HS-27A (cell line): ENCODE results near the gene MYO5B.
A peak's percentile ranks its signal among the peaks of the same experiment; 100 is the strongest.
"Not testable (repeated sequence)": the region's sequence is repeated elsewhere in the genome, so short reads cannot be mapped to it uniquely, and the experiment has no call there.

ENCODE experiments used
- DNase-seq: peaks from one replicate; pipeline ENCODE4 v3.0.0-alpha.2; 2012; ENCODE audit warnings: low read depth, missing footprints

The MYO5B gene

GRCh38 chr18:49833814-49834213 lies 361.1 kb downstream of the MYO5B start:
- DNase-seq: no peak

GRCh38 chr18:49832221-49832647 lies 362.7 kb downstream of the MYO5B start:
- no peak for DNase-seq

- DNase-seq: no peak
These were observed 367.0 kb downstream of the MYO5B start for GRCh38 chr18:49827996-49828395.

- DNase-seq: peak; percentile 7
These were observed 374.9 kb downstream of the MYO5B start for GRCh38 chr18:49819823-49820671.

GRCh38 chr18:49819071-49819662 lies 375.8 kb downstream of the MYO5B start:
- no peak for DNase-seq

GRCh38 chr18:49817947-49818346 lies 377.0 kb downstream of the MYO5B start:
- DNase-seq: no peak

GRCh38 chr18:49815927-49816326 lies 379.0 kb downstream of the MYO5B start:
- no peak for DNase-seq

- DNase-seq: peak; percentile 3
These were observed 380.8 kb downstream of the MYO5B start for GRCh38 chr18:49814147-49814499.

- peak; percentile 64 for DNase-seq
These were observed 381.4 kb downstream of the MYO5B start, which contains the start of gene ACAA2 for GRCh38 chr18:49813319-49814146. TSS of gene ACAA2 (minus strand) at chr18:49813533. CDS start at chr18:49813484, 49 bp downstream.

- peak; percentile 8 for DNase-seq
These were observed 382.0 kb downstream of the MYO5B start for GRCh38 chr18:49813069-49813318.

GRCh38 chr18:49812286-49813068 lies 382.5 kb downstream of the MYO5B start:
- peak; percentile 1 for DNase-seq

GRCh38 chr18:49811151-49811938 lies 383.6 kb downstream of the MYO5B start:
- DNase-seq: no peak

GRCh38 chr18:49808553-49809191 lies 386.3 kb downstream of the MYO5B start:
- DNase-seq: not testable (repeated sequence)

GRCh38 chr18:49804096-49804495 lies 390.9 kb downstream of the MYO5B start:
- no peak for DNase-seq

- no peak for DNase-seq
These were observed 392.3 kb downstream of the MYO5B start for GRCh38 chr18:49802623-49803022.

- DNase-seq: not testable (repeated sequence)
These were observed 394.5 kb downstream of the MYO5B start for GRCh38 chr18:49800491-49800890.

- not testable (repeated sequence) for DNase-seq
These were observed 395.1 kb downstream of the MYO5B start for GRCh38 chr18:49799806-49800205.

- no peak for DNase-seq
These were observed 396.9 kb downstream of the MYO5B start for GRCh38 chr18:49798001-49798400.

- no peak for DNase-seq
These were observed 399.1 kb downstream of the MYO5B start for GRCh38 chr18:49795612-49796552.

GRCh38 chr18:49794743-49795142 lies 400.2 kb downstream of the MYO5B start:
- DNase-seq: no peak
